Neural cell (in vitro differentiated cells): ENCODE measurements around the gene FAM32A.

ENCODE experiments used
- CTCF ChIP-seq: fragments of 450-650 bp; IDR thresholded peaks from 2 replicates; pipeline ENCODE4 v1.5.1; 2014; ENCODE audit warnings: antibody characterized with exemption, mild to moderate bottlenecking, moderate library complexity; ENCODE audit not compliant: poor library complexity, severe bottlenecking
- EP300 ChIP-seq: fragments of 450-650 bp; conservative IDR thresholded peaks from 2 replicates; pipeline ENCODE4 v1.6.1; 2014; ENCODE audit warnings: antibody characterized with exemption, mild to moderate bottlenecking, moderate library complexity; ENCODE audit not compliant: poor library complexity, severe bottlenecking
- EZH2 ChIP-seq: fragments of 200-600, 300-800 bp; shearing (Covaris generic), sonication (generic); IDR thresholded peaks from 2 replicates; pipeline ENCODE4 v1.6.1; 2014; ENCODE audit warnings: antibody characterized with exemption, low read length, borderline replicate concordance, mild to moderate bottlenecking; ENCODE audit not compliant: insufficient read depth, poor library complexity, severe bottlenecking
- MXI1 ChIP-seq: fragments of 450-650 bp; conservative IDR thresholded peaks from 2 replicates; pipeline ENCODE4 v1.6.1; 2014; ENCODE audit warnings: antibody characterized with exemption, mild to moderate bottlenecking; ENCODE audit not compliant: poor library complexity, severe bottlenecking
- POLR2AphosphoS5 ChIP-seq: IDR thresholded peaks from 2 replicates; pipeline ENCODE4 v1.6.1; 2012
- RAD21 ChIP-seq: fragments of 450-650 bp; conservative IDR thresholded peaks from 2 replicates; pipeline ENCODE4 v1.6.1; 2014; ENCODE audit warnings: antibody characterized with exemption, mild to moderate bottlenecking, moderate library complexity
- TAF1 ChIP-seq: IDR thresholded peaks from 2 replicates; pipeline ENCODE4 v1.6.1; 2012; ENCODE audit warnings: low read depth

GRCh38 chr19:16190736-16191135 is 5.5 kb downstream of the FAM32A start:
- TF ChIP-seq CTCF (no peak), RAD21 (no peak), MXI1 (no peak), EP300 (no peak), POLR2AphosphoS5 (no peak), EZH2 (no peak), TAF1 (no peak)
